A673 (cell line): ENCODE measurements around the gene KCNK2.

Source experiments
- CTCF ChIP-seq: fragments of 300-800, 200-600 bp; sonication (generic); conservative IDR thresholded peaks from 2 replicates; pipeline ENCODE4 v1.5.1; 2017; ENCODE audit warnings: low read depth, mild to moderate bottlenecking, antibody characterized with exemption, low read length, moderate library complexity, mixed read lengths
- EZH2 ChIP-seq: fragments of 200-600 bp; sonication (generic); IDR thresholded peaks from 2 replicates; pipeline ENCODE4 v1.6.1; 2017; ENCODE audit warnings: borderline replicate concordance, low read depth, mild to moderate bottlenecking, mixed read lengths, antibody characterized with exemption, low read length; ENCODE audit not compliant: poor library complexity, severe bottlenecking

- TF ChIP-seq CTCF: no peak
- TF ChIP-seq EZH2: no peak
These were observed 26.6 kb downstream of the KCNK2 start for GRCh38 chr1:215109171-215109570.
